ENCODE measurements around the gene SULT1E1.

Gene SULT1E1

DNA sequence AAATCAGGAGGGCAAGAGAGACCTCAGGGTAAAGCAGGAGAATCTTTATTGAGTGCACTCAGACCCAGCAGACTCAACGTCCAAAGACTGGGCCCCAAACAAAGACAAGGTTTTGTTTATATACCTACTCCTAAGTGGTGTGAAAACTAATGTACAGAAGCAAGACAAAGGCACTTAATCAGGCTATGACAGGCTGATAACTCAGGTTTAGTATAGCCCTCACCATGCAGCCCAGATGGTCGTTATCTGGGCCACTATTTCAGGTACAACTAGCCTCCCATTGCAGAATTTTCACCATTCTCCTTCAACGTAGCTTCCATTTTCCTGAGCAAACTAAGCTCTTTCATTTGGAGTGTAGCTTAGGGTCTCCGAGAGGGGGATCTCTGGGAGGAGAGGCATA is 36.9 kb downstream of the SULT1E1 start:
- TF ChIP-seq, protein P1, sequence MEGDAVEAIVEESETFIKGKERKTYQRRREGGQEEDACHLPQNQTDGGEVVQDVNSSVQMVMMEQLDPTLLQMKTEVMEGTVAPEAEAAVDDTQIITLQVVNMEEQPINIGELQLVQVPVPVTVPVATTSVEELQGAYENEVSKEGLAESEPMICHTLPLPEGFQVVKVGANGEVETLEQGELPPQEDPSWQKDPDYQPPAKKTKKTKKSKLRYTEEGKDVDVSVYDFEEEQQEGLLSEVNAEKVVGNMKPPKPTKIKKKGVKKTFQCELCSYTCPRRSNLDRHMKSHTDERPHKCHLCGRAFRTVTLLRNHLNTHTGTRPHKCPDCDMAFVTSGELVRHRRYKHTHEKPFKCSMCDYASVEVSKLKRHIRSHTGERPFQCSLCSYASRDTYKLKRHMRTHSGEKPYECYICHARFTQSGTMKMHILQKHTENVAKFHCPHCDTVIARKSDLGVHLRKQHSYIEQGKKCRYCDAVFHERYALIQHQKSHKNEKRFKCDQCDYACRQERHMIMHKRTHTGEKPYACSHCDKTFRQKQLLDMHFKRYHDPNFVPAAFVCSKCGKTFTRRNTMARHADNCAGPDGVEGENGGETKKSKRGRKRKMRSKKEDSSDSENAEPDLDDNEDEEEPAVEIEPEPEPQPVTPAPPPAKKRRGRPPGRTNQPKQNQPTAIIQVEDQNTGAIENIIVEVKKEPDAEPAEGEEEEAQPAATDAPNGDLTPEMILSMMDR (IDR thresholded peaks at IDR 0.05): no peak

DNA sequence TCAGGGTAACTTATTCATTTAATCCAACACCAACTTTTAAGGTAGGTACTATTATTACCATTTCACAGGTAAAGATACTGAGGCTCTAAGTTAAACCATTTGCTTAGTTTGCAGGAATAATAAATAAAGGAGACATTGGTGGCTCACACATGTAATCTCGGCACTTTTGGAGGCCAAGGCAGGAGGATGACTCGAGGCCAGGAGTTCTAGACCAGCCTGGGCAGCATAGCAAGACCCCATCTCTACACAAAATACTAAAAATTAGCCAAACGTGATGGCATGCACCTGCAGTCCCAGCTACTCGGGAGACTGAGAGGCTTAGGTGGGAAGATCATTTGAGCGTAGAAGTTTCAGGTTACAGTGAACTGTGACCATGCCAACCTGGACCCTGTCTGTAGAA is 37.7 kb downstream of the SULT1E1 start:
- TF ChIP-seq, protein P1 (IDR thresholded peaks at IDR 0.05): no peak

DNA sequence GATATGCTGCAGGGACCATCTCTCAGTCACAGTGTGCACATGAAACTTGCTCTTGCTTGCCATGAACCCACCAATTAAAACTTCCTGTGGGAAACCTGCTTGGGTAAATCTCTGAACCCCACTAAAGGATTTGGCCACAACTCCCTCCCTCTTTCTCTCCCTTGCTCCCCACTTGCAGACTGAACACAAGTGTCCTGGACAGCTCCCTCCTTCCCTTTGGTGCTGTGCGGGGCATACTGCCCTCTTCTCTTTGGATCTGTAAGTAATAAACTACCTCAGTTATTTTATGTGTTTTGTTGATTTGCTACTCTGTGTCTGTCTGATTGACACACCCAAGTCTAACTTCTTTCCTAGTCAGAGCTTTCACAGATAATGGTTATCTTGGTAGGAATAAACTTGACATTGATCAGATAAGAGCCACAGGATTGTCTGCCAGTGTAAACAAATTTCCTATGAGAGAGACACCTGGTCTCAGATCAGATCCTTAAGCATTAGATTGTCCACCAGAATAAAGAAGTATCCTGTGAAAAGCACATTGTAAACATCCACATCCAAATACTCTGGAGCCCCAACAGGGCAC is 41.8 kb downstream of the SULT1E1 start:
- TF ChIP-seq, protein P1 (IDR thresholded peaks at IDR 0.05): no peak

DNA sequence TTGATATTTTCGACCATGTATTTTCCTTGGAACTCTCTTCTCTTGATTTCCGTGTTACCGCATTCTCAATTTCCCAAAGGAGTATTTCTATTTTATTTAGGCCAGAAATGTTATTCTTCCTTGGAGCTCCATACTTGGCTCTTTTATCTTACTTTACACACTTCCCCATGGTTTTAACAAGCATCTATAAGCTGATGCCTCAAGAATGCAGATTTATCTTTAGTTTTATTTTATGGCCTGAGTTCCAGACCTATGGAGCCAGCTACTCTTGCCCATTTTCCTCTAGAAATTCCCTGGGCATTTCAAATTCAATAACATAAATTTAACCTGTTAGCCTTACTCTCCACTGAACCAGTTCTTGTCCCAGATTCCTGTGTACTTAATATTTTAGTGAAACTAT is 43.7 kb downstream of the SULT1E1 start:
- TF ChIP-seq, protein P1 (IDR thresholded peaks at IDR 0.05): no peak

DNA sequence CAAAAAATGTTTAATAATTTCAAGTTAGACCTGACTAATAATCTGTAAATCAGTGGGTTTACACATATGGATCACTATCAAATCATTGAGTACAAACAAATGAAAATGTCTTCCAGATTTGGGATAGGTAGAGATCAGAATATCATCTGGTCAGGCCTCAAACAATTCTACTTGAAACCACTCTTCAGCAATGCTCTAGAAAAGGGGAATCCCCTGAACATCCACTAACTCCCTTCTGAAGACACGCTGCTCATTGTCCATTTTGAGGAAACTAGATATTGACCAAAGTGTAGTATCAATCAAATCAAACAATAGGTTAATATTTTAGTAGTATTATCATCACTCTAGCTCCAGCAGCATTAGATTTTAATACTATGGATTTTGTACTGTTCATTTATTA is 46.3 kb downstream of the SULT1E1 start:
- TF ChIP-seq, protein P1 (IDR thresholded peaks at IDR 0.05): no peak

DNA sequence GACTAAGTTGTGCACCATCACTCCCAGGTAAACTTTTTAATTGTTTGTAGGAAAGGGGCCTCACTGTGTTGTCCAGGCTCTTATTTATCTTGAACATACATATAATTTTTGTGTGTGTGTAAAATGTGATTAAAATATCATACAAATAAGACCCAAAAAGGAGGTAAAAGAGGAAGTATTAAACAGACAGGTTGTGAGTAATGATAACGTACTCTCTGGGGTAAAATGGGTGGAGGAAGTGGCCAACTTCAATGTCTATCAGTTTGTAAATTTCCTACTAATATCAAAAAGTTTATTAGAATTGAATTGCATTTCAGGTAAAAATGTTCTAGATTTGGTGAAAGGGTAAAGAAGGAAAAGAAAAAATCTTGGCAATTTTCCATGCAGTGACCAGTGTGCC is 48.8 kb downstream of the SULT1E1 start:
- TF ChIP-seq, protein P1 (IDR thresholded peaks at IDR 0.05): no peak

DNA sequence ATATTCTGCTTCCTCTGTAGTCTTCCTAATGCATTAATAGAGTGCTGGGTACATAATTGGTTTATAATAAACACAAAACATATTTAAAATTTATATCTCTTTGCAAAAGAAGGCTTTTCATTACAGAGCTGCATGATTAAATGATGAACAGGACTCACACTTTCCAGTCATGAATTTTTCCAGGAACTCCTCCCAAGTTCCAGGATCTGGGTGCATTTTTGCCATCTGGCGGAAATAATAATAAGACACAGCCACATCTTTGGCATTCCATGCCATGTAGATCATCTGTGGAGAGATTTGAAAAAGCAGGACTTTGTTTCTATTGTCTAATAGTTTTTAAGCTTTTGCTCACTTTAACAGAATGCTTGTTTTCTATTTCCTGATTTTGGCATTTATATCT is 59.3 kb downstream of the SULT1E1 start:
- TF ChIP-seq, protein P1 (IDR thresholded peaks at IDR 0.05): no peak

DNA sequence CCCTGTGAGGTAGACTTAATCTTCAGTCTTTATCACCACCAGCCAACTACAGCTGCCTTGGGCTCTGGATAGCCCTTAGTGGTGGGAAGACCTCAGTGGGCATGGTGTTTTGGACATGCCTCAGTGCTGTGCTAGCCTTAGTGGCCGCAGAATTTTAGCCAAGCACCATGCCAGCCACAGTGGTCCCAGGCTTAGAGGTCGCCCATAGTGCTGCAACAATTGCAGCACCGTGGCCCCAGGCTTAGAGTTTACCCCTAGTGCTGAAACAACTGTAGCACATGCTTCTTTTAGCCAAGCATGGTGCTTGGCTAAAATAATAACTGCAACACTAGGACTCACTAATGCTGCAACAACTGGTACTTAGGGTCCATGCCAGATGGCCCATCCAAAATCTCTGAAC is 60.6 kb downstream of the SULT1E1 start:
- TF ChIP-seq, protein P1 (IDR thresholded peaks at IDR 0.05): no peak

Data from LNCAP (cell line).